Measurements from ENCODE around the gene GCM1.

GCM1 gene

GRCh38 chr6:53109612-53110011, 39.0 kb downstream of the GCM1 start:
- DNase-seq, result no peak

GRCh38 chr6:53107091-53107490, 41.5 kb downstream of the GCM1 start:
- no peak for DNase-seq

DNA sequence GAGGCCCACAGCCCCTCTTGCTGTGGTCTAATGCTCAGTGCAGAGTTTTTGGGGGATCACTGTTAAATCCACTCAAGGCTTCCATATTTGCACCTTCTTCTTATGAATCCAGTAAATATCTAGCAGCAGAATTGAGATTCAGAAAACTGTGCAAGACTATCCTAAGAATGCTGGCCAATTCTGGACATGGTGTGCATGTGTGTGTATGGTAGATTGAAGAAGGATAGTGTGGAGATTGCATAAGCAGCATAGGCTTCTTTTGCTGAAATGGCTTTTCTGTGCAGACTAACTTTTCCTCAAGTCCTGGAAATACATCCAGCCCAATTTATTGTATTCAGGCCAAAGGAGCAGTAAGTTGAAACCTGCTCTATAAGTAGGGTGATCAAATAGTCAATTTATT, 43.7 kb downstream of the GCM1 start:
- DNase-seq, result no peak

DNA sequence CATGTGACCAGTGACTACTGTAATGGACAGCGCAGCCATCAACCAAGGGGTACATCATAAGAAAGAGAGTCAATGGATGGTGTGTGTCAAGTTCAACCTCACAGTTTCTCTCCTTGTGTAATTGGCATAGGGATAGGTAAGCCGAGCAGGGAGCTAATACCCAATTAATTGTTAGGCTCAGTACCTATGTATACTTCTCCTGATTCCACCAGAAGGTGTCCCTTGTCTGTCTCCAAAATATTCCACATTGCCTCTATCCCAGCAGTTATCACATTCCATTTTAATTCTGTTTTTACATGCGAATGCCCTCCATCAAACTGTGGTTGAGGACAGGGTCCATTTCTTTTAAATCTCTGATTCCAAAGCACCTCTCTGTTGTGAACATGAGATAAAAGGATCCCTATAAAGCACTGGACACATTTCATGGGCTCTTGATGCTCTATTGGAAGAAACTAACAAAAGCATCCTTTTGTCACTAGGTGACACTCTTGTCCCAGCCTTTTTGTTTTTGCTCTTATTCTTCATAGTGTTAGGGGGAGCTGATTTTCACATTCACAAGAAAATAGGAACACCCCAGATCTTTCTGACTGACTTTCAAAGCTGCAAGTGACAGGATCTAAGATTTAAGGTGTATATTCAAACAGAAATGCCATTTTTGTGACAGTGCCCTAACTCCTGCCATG, 44.5 kb downstream of the GCM1 start:
- DNase-seq, result peak in 1 of 51 donors; percentile 14

DNA sequence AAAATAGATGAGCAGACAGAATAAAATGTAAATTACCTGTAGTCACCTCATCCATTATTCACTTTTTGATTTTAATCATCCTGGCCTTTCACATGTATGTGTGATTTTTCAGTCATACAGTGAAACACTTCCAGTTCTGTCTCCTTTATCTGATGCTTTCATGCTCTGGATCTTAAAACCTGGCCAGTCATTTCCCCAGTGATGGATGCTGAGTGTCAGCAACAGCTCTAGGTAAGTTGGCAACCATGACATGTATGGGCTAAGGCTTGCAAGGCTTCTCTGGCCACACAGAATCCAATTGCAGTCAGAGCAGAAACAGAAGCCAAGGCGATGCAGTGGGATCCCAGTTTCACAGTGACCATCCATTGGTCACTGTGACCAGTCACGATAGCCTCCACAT, 47.6 kb downstream of the GCM1 start:
- DNase-seq, result no peak

DNA sequence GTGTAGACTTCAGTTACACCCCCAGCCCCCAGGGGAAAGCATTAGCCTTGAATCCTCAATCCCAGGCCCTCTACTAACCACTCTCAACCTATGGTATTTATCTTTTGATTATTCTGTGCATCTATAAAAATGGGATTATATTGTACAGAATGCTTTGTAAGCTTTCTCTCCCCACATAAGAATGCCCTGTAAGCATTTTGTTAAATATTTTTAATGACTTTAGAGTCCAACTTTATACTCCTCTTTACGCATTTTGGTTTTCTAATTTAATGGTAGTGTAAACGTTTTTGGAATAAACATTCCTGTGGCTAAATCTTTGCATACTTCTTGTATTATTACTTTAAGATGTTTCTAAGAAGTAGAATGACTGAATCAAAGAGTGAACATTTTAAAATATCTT, 48.1 kb downstream of the GCM1 start:
- DNase-seq, result no peak

DNA sequence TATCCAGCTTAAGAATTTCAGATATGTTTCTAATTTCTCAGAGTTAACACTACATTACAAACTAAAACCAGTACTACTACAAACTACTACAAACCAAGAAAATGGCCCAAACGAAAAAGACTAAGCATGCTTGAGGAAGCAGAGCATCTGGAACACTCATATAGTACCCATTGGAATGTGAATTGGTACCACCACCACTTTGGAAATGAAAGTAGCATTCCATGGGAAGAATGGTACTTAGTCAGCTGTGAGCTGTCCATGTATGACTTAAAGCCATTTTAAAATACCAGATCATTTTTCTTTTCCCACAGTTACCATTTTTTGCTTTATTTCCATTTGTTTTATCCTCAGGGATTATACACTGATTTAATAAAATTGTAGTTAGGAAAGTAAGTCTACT, 52.9 kb downstream of the GCM1 start:
- no peak for DNase-seq

DNA sequence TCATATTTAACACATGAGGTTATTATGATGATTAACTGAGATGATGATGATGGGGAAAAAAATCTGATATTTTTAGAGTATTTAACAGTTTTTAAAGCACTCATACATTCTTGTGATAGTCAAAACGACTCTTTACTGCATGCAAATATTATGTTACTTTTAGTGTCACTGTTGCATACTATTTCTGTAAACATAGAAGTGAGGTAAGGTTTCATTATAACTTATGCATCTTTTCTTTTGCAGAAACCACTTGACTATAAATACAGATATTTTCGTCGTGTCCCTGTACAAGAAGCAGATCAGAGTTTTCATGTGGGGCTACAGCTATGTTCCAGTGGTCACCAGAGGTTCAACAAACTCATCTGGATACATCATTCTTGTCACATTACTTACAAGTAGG, 53.4 kb downstream of the GCM1 start:
- no peak for DNase-seq

GRCh38 chr6:53090576-53090975, 58.1 kb downstream of the GCM1 start:
- no peak for DNase-seq

DNA sequence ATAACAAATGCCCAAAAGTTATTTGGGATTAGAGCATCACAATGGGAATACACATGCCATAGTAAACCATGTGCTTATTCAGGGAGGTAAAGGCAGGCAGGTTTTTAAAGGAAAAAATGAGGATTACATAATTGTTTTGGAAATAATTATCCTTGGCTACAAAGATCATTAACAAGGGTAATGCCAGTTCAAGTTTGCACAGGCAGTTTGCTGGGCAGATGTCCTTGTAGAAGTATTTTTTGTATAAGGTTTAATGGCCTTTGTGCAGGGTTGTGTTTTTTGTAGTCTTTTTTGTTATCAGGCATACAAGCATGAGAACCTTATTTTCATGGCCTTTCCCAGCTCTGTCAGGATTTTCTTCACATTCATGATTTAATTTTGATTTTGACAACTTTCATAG, 58.7 kb downstream of the GCM1 start:
- DNase-seq, result no peak

DNA sequence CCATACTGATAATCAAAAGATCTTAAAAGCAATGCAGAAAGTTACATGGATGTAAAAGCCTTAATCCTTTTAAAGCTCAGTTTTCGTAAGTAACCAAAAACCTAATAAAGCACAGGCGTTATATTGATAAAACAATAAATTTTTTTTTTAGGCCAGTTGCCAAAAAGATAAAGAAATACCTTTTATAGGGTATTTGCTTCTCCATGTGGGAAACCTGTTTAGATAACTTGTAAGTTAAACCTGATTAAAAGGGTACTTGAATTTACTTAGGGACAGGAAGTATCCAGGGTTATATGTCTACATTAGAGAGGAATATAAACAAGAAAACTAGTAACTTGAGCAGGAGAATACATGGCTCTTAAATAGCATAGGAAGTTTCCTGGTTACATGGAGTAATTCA, 62.3 kb downstream of the GCM1 start:
- DNase-seq, result no peak

GRCh38 chr6:53080813-53081212, 67.8 kb downstream of the GCM1 start:
- DNase-seq, result no peak

Measured in hypothalamus (tissue), 51 donors.